H9 (cell line): ENCODE measurements around the gene DAB1. TPM values are rescaled to one million over a fixed set of nuclear protein-coding genes. Genes with fewer than 3 reads are reported as not detected.

Experiments used
- DNase-seq: peaks from one replicate; pipeline ENCODE4 v3.0.0-alpha.2; 2017
- H2AFZ ChIP-seq: one replicate; pipeline ENCODE4 v1.6.1; 2013; ENCODE audit warnings: mild to moderate bottlenecking, low read length, control low read depth, moderate library complexity
- H2AK5ac ChIP-seq: 2 replicates; pipeline ENCODE4 v1.6.1; 2013; ENCODE audit warnings: low read length, control low read depth, mixed read lengths; ENCODE audit not compliant: insufficient read length
- H2BK120ac ChIP-seq: one replicate; pipeline ENCODE4 v1.6.1; 2013; ENCODE audit warnings: low read depth, mild to moderate bottlenecking, low read length, control low read depth, inconsistent platforms; ENCODE audit not compliant: poor library complexity, severe bottlenecking
- H2BK12ac ChIP-seq: 2 replicates; pipeline ENCODE4 v1.6.1; 2013; ENCODE audit warnings: low read length, control low read depth, mixed read lengths, low read depth; ENCODE audit not compliant: insufficient read length
- H2BK15ac ChIP-seq: 2 replicates; pipeline ENCODE4 v1.6.1; 2013; ENCODE audit warnings: low read depth, low read length, control low read depth
- H2BK20ac ChIP-seq: one replicate; pipeline ENCODE4 v1.6.1; 2013; ENCODE audit warnings: low read depth, mild to moderate bottlenecking, low read length, control low read depth, inconsistent platforms; ENCODE audit not compliant: poor library complexity, severe bottlenecking
- H2BK5ac ChIP-seq: 2 replicates; pipeline ENCODE4 v1.6.1; 2013; ENCODE audit warnings: low read length, control low read depth, mixed read lengths; ENCODE audit not compliant: insufficient read length
- H3K14ac ChIP-seq: 2 replicates; pipeline ENCODE4 v1.6.1; 2013; ENCODE audit warnings: low read length, control low read depth; ENCODE audit not compliant: insufficient read depth
- H3K18ac ChIP-seq: 2 replicates; pipeline ENCODE4 v1.6.1; 2013; ENCODE audit warnings: low read depth, mild to moderate bottlenecking, mixed read lengths, low read length, control low read depth; ENCODE audit not compliant: insufficient read length
- H3K23ac ChIP-seq: 2 replicates; pipeline ENCODE4 v1.6.1; 2013; ENCODE audit warnings: low read length, control low read depth, mixed read lengths, low read depth; ENCODE audit not compliant: insufficient read length
- H3K23me2 ChIP-seq: 2 replicates; pipeline ENCODE4 v1.6.1; 2013; ENCODE audit warnings: low read depth, mild to moderate bottlenecking, mixed read lengths, low read length, control low read depth; ENCODE audit not compliant: insufficient read length, poor library complexity, severe bottlenecking
- H3K27ac ChIP-seq: 2 replicates; pipeline ENCODE4 v1.5.1; 2013; ENCODE audit warnings: low read length, control low read depth, mixed read lengths, low read depth; ENCODE audit not compliant: insufficient read length
- H3K27me3 ChIP-seq: 2 replicates; pipeline ENCODE4 v1.6.1; 2013; ENCODE audit warnings: low read length, control low read depth, inconsistent platforms; ENCODE audit not compliant: insufficient read depth
- H3K4ac ChIP-seq: 2 replicates; pipeline ENCODE4 v1.6.1; 2013; ENCODE audit warnings: low read depth, mild to moderate bottlenecking, control low read depth, inconsistent platforms, low read length, moderate library complexity
- H3K4me1 ChIP-seq: 2 replicates; pipeline ENCODE4 v1.6.1; 2013; ENCODE audit warnings: low read length, control low read depth, inconsistent platforms; ENCODE audit not compliant: insufficient read depth
- H3K4me2 ChIP-seq: 2 replicates; pipeline ENCODE4 v1.6.1; 2013; ENCODE audit warnings: low read length, control low read depth, mixed read lengths; ENCODE audit not compliant: insufficient read length, insufficient read depth
- H3K56ac ChIP-seq: 2 replicates; pipeline ENCODE4 v1.6.1; 2013; ENCODE audit warnings: low read depth, mild to moderate bottlenecking, mixed read lengths, low read length, control low read depth; ENCODE audit not compliant: insufficient read length
- H3K79me1 ChIP-seq: 2 replicates; pipeline ENCODE4 v1.6.1; 2013; ENCODE audit warnings: low read depth, mild to moderate bottlenecking, moderate library complexity, low read length, control low read depth, inconsistent platforms; ENCODE audit not compliant: insufficient read depth, poor library complexity, severe bottlenecking
- H3K79me2 ChIP-seq: 2 replicates; pipeline ENCODE4 v1.6.1; 2013; ENCODE audit warnings: low read length, control low read depth, inconsistent platforms; ENCODE audit not compliant: insufficient read depth
- H3K9ac ChIP-seq: 2 replicates; pipeline ENCODE4 v1.6.1; 2013; ENCODE audit warnings: low read length, control low read depth, mixed read lengths; ENCODE audit not compliant: insufficient read length; ENCODE audit errors: extremely low read depth
- H3K9me3 ChIP-seq: one replicate; pipeline ENCODE4 v1.6.1; 2013; ENCODE audit warnings: low read depth, low read length, inconsistent platforms; ENCODE audit not compliant: control insufficient read depth
- H3T11ph ChIP-seq: one replicate; pipeline ENCODE4 v1.6.1; 2013; ENCODE audit warnings: mild to moderate bottlenecking, low read length, control low read depth, inconsistent platforms
- H4K20me1 ChIP-seq: one replicate; pipeline ENCODE4 v1.6.1; 2013; ENCODE audit not compliant: control insufficient read depth, insufficient read length, insufficient read depth
- H4K5ac ChIP-seq: 2 replicates; pipeline ENCODE4 v1.6.1; 2013; ENCODE audit warnings: low read depth, mild to moderate bottlenecking, mixed read lengths, low read length, control low read depth; ENCODE audit not compliant: insufficient read length
- H4K8ac ChIP-seq: replicated peaks from 2 replicates; pipeline ENCODE4 v1.6.1; 2013; ENCODE audit warnings: low read length, control low read depth, mixed read lengths, low read depth; ENCODE audit not compliant: insufficient read length
- H4K91ac ChIP-seq: 2 replicates; pipeline ENCODE4 v1.6.1; 2013; ENCODE audit warnings: low read depth, mild to moderate bottlenecking, moderate library complexity, mixed read lengths, low read length, control low read depth; ENCODE audit not compliant: insufficient read length
- H3K27ac Mint-ChIP-seq, 3 experiments: 2 replicates in 2 of 3; 3 replicates in 1 of 3; pipeline ENCODE4 v1.8.0; 2020 to 2021; ENCODE audit warnings: mixed read lengths in 3 of 3, mild to moderate bottlenecking in 1 of 3, moderate library complexity in 1 of 3
- H3K27me3 Mint-ChIP-seq: 2 replicates; pipeline ENCODE4 v1.8.0; 2021; ENCODE audit warnings: low read depth, mild to moderate bottlenecking, moderate library complexity, mixed read lengths
- H3K36me3 Mint-ChIP-seq, 3 experiments: 2 replicates in 2 of 3; 3 replicates in 1 of 3; pipeline ENCODE4 v1.8.0; 2020 to 2021; ENCODE audit warnings: low read depth in 3 of 3, mixed read lengths in 3 of 3; ENCODE audit not compliant: insufficient read depth in 1 of 3
- H3K4me1 Mint-ChIP-seq, 2 experiments: 2 replicates each; pipeline ENCODE4 v1.8.0; 2020; ENCODE audit warnings: mixed read lengths in 2 of 2
- H3K4me3 Mint-ChIP-seq, 2 experiments: 2 replicates in 1 of 2; 3 replicates in 1 of 2; pipeline ENCODE4 v1.8.0; 2020 to 2021; ENCODE audit warnings: mild to moderate bottlenecking in 2 of 2, mixed read lengths in 2 of 2, moderate library complexity in 1 of 2
- H3K9me3 Mint-ChIP-seq, 2 experiments: 2 replicates in 1 of 2; 3 replicates in 1 of 2; pipeline ENCODE4 v1.8.0; 2020; ENCODE audit warnings: mild to moderate bottlenecking in 2 of 2, mixed read lengths in 2 of 2, moderate library complexity in 1 of 2
- CTCF ChIP-seq: fragments of 200-600 bp; sonication (generic); conservative IDR thresholded peaks from 3 replicates; pipeline ENCODE4 v1.8.0; 2021; ENCODE audit warnings: antibody characterized with exemption, mild to moderate bottlenecking
- WGBS: extraction: QIAGEN DNeasy Blood & Tissue Kit; methylation state at CpG from one replicate; pipeline ENCODE4 v1.1.7; 2013; ENCODE audit warnings: missing lambda C conversion rate, low lambda C conversion rate, mixed read lengths; ENCODE audit not compliant: insufficient read length; ENCODE audit errors: extremely low coverage; 5-methylcytosine and 5-hydroxymethylcytosine counted together
- total RNA-seq: library from RNA; stranded (reverse); gene quantifications from 2 replicates; pipeline ENCODE4 v1.2.1, GENCODE V29; 2021

DAB1 gene
- total RNA-seq, 1 experiment from 2014 or later, result 9.3 TPM

- Histone ChIP-seq H3K56ac (no peak overlapping the region), H2BK120ac (no peak overlapping the region), H3K23me2 (no peaks in the 10 kb centered on the region), H2BK15ac (no peak overlapping the region), H2AK5ac (no peak overlapping the region), H3K27ac (no peak overlapping the region), H3K4me1 (no peaks in the 10 kb centered on the region; the same call in 1 of the 2 replicates), H3K79me2 (no peaks in the 10 kb centered on the region), H2BK20ac (no peak overlapping the region), H4K91ac (no peak overlapping the region), H3K9me3 (no peaks in the 10 kb centered on the region), H3K27me3 (no peaks in the 10 kb centered on the region), H4K5ac (no peak overlapping the region), H3K14ac (no peak overlapping the region), H3K9ac (no peak overlapping the region), H3K79me1 (no peaks in the 10 kb centered on the region), H4K8ac (no peak overlapping the region), H4K20me1 (no peaks in the 10 kb centered on the region), H2BK5ac (no peak overlapping the region), H3K18ac (no peak overlapping the region), H3K23ac (no peak overlapping the region), H2BK12ac (no peak overlapping the region), H3T11ph (no peak overlapping the region), H3K4me2 (no peak overlapping the region), H2AFZ (no peak overlapping the region), H3K4ac (no peak overlapping the region)
- H3K4me1 Mint-ChIP-seq, result peaks cover 18 to 21% of the 10 kb centered on the region in 2 experiments
- no CpG with 5 or more reads among the region's 4 CpGs for WGBS
- no peaks in the 10 kb centered on the region for H3K27me3 Mint-ChIP-seq
- H3K27ac Mint-ChIP-seq, result no peak overlapping the region
- DNase-seq, result no peak
- no peak overlapping the region for H3K4me3 Mint-ChIP-seq
- peaks cover 3 to 4% of the 10 kb centered on the region in 2 experiments for H3K9me3 Mint-ChIP-seq
- H3K36me3 Mint-ChIP-seq, result peaks cover 3 to 7% (median 4%) of the 10 kb centered on the region in 3 experiments; a peak in 6 of 7 replicates
- no peak for TF ChIP-seq CTCF
These were observed 70.2 kb downstream of the DAB1 start for GRCh38 chr1:57353654-57354053.
